Neural cell (in vitro differentiated cells): ENCODE measurements around the gene SUCLG1. TPM values are rescaled to one million over a fixed set of nuclear protein-coding genes. Genes with fewer than 3 reads are reported as not detected.

Experiments
- H2AFZ ChIP-seq: fragments of 200-600, 300-800 bp; sonication (generic), shearing (Covaris generic); 2 replicates; pipeline ENCODE4 v1.6.0; 2014; ENCODE audit warnings: low read depth, mild to moderate bottlenecking, antibody characterized with exemption, low read length, moderate library complexity
- H3F3A ChIP-seq: fragments of 200-600 bp; shearing (Covaris generic); 2 replicates; pipeline ENCODE4 v1.6.1; 2016; ENCODE audit warnings: mild to moderate bottlenecking, moderate library complexity, mixed read lengths, antibody characterized with exemption, low read length; ENCODE audit not compliant: insufficient read depth, poor library complexity, severe bottlenecking
- H3K27ac ChIP-seq: fragments of 200-600, 300-800 bp; sonication (generic), shearing (Covaris generic); 2 replicates; pipeline ENCODE4 v1.5.1; 2014; ENCODE audit warnings: mild to moderate bottlenecking, low read length, moderate library complexity
- H3K27me3 ChIP-seq: fragments of 300-800, 200-600 bp; sonication (generic), shearing (Covaris generic); 2 replicates; pipeline ENCODE4 v1.6.0; 2014; ENCODE audit warnings: mild to moderate bottlenecking, low read depth, low read length, moderate library complexity; ENCODE audit not compliant: insufficient read depth
- H3K36me3 ChIP-seq: fragments of 300-800, 200-600 bp; sonication (generic), shearing (Covaris generic); 2 replicates; pipeline ENCODE4 v1.5.1; 2014; ENCODE audit warnings: mild to moderate bottlenecking, antibody characterized with exemption, low read length, moderate library complexity; ENCODE audit not compliant: insufficient read depth
- H3K4me2 ChIP-seq: fragments of 300-800, 200-600 bp; sonication (generic), shearing (Covaris generic); 2 replicates; pipeline ENCODE4 v1.6.0; 2014; ENCODE audit warnings: mild to moderate bottlenecking, low read length
- H3K4me3 ChIP-seq: fragments of 300-800, 200-600 bp; sonication (generic), shearing (Covaris generic); 2 replicates; pipeline ENCODE4 v1.5.1; 2014; ENCODE audit warnings: mild to moderate bottlenecking, low read length, moderate library complexity
- H3K79me2 ChIP-seq: fragments of 200-600 bp; shearing (Covaris generic); replicated peaks from 2 replicates; pipeline ENCODE4 v1.6.0; 2014; ENCODE audit warnings: mild to moderate bottlenecking, low read length, moderate library complexity; ENCODE audit not compliant: insufficient read depth
- H3K9ac ChIP-seq: fragments of 300-800, 200-600 bp; sonication (generic), shearing (Covaris generic); 2 replicates; pipeline ENCODE4 v1.6.1; 2016; ENCODE audit warnings: mild to moderate bottlenecking, low read length, mixed read lengths
- H3K9me2 ChIP-seq: fragments of 200-600 bp; shearing (Covaris generic); 2 replicates; pipeline ENCODE4 v1.6.1; 2016; ENCODE audit warnings: mild to moderate bottlenecking, low read length, mixed read lengths; ENCODE audit not compliant: insufficient read depth
- H3K9me3 ChIP-seq: fragments of 200-600, 300-800 bp; sonication (generic), shearing (Covaris generic); 2 replicates; pipeline ENCODE4 v1.6.1; 2016; ENCODE audit warnings: mild to moderate bottlenecking, mixed run types, low read length, moderate library complexity, mixed read lengths
- H4K20me1 ChIP-seq: fragments of 200-600 bp; shearing (Covaris generic); 2 replicates; pipeline ENCODE4 v1.6.1; 2016; ENCODE audit warnings: mild to moderate bottlenecking, mixed run types; ENCODE audit not compliant: insufficient read depth
- CTCF ChIP-seq: fragments of 450-650 bp; IDR thresholded peaks from 2 replicates; pipeline ENCODE4 v1.5.1; 2014; ENCODE audit warnings: antibody characterized with exemption, mild to moderate bottlenecking, moderate library complexity; ENCODE audit not compliant: poor library complexity, severe bottlenecking
- EP300 ChIP-seq: fragments of 450-650 bp; conservative IDR thresholded peaks from 2 replicates; pipeline ENCODE4 v1.6.1; 2014; ENCODE audit warnings: antibody characterized with exemption, mild to moderate bottlenecking, moderate library complexity; ENCODE audit not compliant: poor library complexity, severe bottlenecking
- EZH2 ChIP-seq: fragments of 200-600, 300-800 bp; shearing (Covaris generic), sonication (generic); IDR thresholded peaks from 2 replicates; pipeline ENCODE4 v1.6.1; 2014; ENCODE audit warnings: antibody characterized with exemption, low read length, borderline replicate concordance, mild to moderate bottlenecking; ENCODE audit not compliant: insufficient read depth, poor library complexity, severe bottlenecking
- MXI1 ChIP-seq: fragments of 450-650 bp; conservative IDR thresholded peaks from 2 replicates; pipeline ENCODE4 v1.6.1; 2014; ENCODE audit warnings: antibody characterized with exemption, mild to moderate bottlenecking; ENCODE audit not compliant: poor library complexity, severe bottlenecking
- POLR2AphosphoS5 ChIP-seq: IDR thresholded peaks from 2 replicates; pipeline ENCODE4 v1.6.1; 2012
- RAD21 ChIP-seq: fragments of 450-650 bp; conservative IDR thresholded peaks from 2 replicates; pipeline ENCODE4 v1.6.1; 2014; ENCODE audit warnings: antibody characterized with exemption, mild to moderate bottlenecking, moderate library complexity
- REST ChIP-seq: IDR thresholded peaks from 2 replicates; pipeline ENCODE4 v1.6.1; 2012; ENCODE audit warnings: borderline replicate concordance
- SMC3 ChIP-seq: fragments of 450-650 bp; conservative IDR thresholded peaks from 2 replicates; pipeline ENCODE4 v1.6.1; 2014; ENCODE audit warnings: antibody characterized with exemption, mild to moderate bottlenecking, moderate library complexity; ENCODE audit not compliant: poor library complexity
- TAF1 ChIP-seq: IDR thresholded peaks from 2 replicates; pipeline ENCODE4 v1.6.1; 2012; ENCODE audit warnings: low read depth
- polyA plus RNA-seq: library from polyadenylated mRNA; depleted of rRNA; stranded (reverse); fragments of >200 nt; gene quantifications from 2 replicates; pipeline ENCODE4 v1.2.3, GENCODE V29; 2014

The SUCLG1 gene
- polyA plus RNA-seq, 1 donor from 2014 or later, result 135 TPM

- Histone ChIP-seq H3K27ac (peak overlapping the region; percentile 70), H3K9me2 (no peaks in the 10 kb centered on the region), H3K4me2 (peak overlapping the region; percentile 43), H3K27me3 (no peaks in the 10 kb centered on the region), H3K4me3 (peak overlapping the region; percentile 51), H3K79me2 (no peaks in the 10 kb centered on the region), H3F3A (no peaks in the 10 kb centered on the region), H3K9me3 (no peaks in the 10 kb centered on the region), H2AFZ (no peak overlapping the region), H3K36me3 (peaks cover 28% of the 10 kb centered on the region), H4K20me1 (no peaks in the 10 kb centered on the region), H3K9ac (peak overlapping the region; percentile 22)
- no peak for TF ChIP-seq POLR2AphosphoS5
Measured at GRCh38 chr2:84441036-84441435, 18.0 kb downstream of the SUCLG1 start.

- no peaks in the 10 kb centered on the region for H3K9me3 ChIP-seq
- H3K4me3 ChIP-seq, result no peak overlapping the region
- no peaks in the 10 kb centered on the region for H3K79me2 ChIP-seq
- no peak overlapping the region for H2AFZ ChIP-seq
- no peaks in the 10 kb centered on the region for H3F3A ChIP-seq
- peaks cover 32% of the 10 kb centered on the region for H3K36me3 ChIP-seq
- no peaks in the 10 kb centered on the region for H4K20me1 ChIP-seq
- H3K27ac ChIP-seq, result no peak overlapping the region
- no peak overlapping the region for H3K4me2 ChIP-seq
- H3K27me3 ChIP-seq, result no peaks in the 10 kb centered on the region
- no peak overlapping the region for H3K9ac ChIP-seq
- TF ChIP-seq REST (no peak), TAF1 (no peak), CTCF (no peak), EZH2 (no peak), SMC3 (no peak), RAD21 (no peak), POLR2AphosphoS5 (no peak), MXI1 (no peak), EP300 (no peak)
- no peaks in the 10 kb centered on the region for H3K9me2 ChIP-seq
Measured at GRCh38 chr2:84435345-84436025, 23.6 kb downstream of the SUCLG1 start.

GRCh38 chr2:84429328-84429727 lies 29.8 kb downstream of the SUCLG1 start:
- peaks cover 30% of the 10 kb centered on the region for H3K36me3 ChIP-seq
- H3K4me3 ChIP-seq, result no peak overlapping the region
- no peak overlapping the region for H3K27ac ChIP-seq
- H2AFZ ChIP-seq, result no peak overlapping the region
- no peaks in the 10 kb centered on the region for H4K20me1 ChIP-seq
- H3K4me2 ChIP-seq, result no peak overlapping the region
- H3K27me3 ChIP-seq, result no peaks in the 10 kb centered on the region
- no peaks in the 10 kb centered on the region for H3F3A ChIP-seq
- no peaks in the 10 kb centered on the region for H3K79me2 ChIP-seq
- no peak overlapping the region for H3K9ac ChIP-seq
- no peaks in the 10 kb centered on the region for H3K9me2 ChIP-seq
- TF ChIP-seq EZH2, result no peak
- TF ChIP-seq CTCF, result no peak
- no peak for TF ChIP-seq RAD21
- no peak for TF ChIP-seq TAF1
- no peak for TF ChIP-seq MXI1
- TF ChIP-seq POLR2AphosphoS5, result no peak
- no peak for TF ChIP-seq SMC3
- no peak for TF ChIP-seq EP300
- TF ChIP-seq REST, result no peak
- H3K9me3 ChIP-seq, result no peaks in the 10 kb centered on the region
